ENCODE data around the gene COL25A1.
"Not testable (repeated sequence)": the region's sequence is repeated elsewhere in the genome, so short reads cannot be mapped to it uniquely, and the experiment has no call there.

Gene COL25A1

DNA sequence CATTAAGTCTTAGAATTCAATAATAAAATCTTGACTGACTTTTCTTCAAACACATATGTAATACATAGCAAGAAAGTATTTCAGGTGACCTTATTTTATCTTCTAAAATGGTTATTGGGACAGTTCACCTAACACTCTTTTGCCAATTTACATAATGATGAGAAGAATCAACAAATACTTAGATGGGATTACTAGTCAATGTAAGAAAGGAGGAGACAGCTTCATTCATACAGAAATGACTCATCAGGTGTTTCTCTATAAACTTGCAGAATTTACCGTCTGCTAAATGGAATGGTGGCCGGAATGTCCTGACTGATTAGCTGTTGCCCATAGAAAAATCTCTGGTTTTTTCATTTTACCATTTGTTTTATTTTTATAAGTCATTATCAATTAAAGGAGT lies 424.6 kb downstream of the COL25A1 start:
- DNase-seq, result no peak
- in situ Hi-C loops (cut with MboI; ENCODE audit: low pct_unique_long_range_greater_than_20kb, low sequenced_read_pairs), result no loop called here

DNA sequence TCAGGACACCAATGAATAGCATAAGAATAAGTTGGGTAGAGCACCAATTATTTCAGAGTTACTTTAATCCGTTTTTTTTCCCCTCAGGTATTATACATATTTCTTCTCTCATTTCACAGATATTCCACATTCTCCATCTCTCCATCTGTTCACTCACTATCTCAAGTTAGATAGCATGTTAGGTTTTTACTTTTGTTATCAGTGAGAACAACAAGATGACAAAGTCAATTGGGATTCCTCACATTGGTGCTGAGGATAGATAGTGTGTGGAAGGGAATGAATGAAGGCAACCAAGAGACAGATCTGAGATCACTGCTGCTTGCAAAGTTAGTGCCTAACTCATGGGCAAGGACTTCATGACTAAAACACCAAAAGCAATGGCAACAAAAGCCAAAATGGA lies 427.7 kb downstream of the COL25A1 start:
- in situ Hi-C loops (cut with MboI; ENCODE audit: low pct_unique_long_range_greater_than_20kb, low sequenced_read_pairs), result no loop called here
- no peak for DNase-seq

DNA sequence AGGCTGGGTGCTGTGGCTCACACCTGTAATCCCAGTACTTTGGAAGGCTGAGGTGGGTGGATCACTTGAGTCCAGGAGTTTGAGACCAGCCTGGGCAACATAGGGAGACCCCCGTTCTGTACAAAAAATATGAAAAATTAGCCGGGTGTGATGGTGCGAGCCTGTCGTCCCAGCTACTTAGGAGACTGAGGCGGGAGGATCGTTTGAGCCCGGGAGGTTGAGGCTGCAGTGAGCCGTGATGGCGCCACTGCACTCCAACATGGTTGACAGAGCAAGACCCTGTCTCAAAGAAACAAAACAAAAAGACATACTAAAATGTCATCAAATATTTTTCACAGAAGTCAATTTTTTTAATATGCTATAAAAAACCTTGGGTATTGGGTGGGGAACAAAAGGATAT lies 432.5 kb downstream of the COL25A1 start:
- DNase-seq; in situ Hi-C loops (cut with MboI; ENCODE audit: low pct_unique_long_range_greater_than_20kb, low sequenced_read_pairs): not testable (repeated sequence)

DNA sequence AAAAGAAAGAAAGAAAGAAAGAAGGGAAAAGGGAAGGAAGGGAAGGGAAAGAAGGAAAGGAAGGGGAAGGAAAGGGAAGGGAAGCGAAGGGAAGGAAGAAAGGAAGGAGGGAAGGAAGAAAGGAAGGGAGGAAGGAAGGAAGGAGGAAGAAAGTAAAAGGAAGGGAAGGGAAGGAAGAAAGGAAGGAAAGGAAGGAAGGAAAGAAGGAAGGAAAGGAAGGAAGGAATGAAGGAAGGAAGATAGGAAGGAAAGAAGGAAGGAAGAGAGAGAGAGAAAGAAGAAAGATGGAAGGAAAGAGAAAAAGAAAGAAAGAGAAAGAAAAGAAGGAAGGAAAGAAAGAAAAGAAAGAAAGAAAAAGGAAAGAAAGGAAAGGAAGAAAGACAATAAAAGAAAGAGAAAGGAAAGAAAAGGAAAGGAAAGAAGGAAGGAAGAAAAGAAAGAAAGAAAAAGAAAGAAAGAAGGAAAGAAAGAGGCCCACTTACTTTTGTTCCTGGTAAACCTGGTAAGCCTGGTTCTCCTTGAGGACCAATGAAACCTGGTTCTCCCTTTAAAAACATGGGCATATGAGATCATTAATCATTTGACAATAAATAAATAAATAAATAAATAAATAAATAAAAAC lies 433.7 kb downstream of the COL25A1 start:
- no peak for DNase-seq
- in situ Hi-C loops (cut with MboI; ENCODE audit: low pct_unique_long_range_greater_than_20kb, low sequenced_read_pairs), result no loop called here

DNA sequence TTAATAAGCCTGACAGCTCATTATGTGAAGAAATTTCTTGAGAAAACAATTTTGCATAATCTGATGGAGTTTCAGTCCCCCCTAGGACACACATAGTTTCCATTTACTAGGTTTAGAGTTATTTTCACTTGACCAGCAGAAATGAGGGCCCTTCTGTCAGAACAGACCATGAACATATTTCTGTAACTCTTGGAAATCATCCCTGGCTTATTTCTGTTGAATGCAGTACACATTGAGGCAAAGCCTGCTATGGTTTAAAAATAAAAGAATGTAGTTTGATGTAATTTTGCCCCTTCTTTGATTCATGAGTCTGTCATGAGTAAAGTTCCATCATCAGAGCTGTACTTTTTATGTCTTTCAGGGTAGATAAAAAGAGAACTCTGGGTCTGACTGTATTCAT lies 435.0 kb downstream of the COL25A1 start:
- DNase-seq, result no peak
- in situ Hi-C loops (cut with MboI; ENCODE audit: low pct_unique_long_range_greater_than_20kb, low sequenced_read_pairs), result no loop called here

DNA sequence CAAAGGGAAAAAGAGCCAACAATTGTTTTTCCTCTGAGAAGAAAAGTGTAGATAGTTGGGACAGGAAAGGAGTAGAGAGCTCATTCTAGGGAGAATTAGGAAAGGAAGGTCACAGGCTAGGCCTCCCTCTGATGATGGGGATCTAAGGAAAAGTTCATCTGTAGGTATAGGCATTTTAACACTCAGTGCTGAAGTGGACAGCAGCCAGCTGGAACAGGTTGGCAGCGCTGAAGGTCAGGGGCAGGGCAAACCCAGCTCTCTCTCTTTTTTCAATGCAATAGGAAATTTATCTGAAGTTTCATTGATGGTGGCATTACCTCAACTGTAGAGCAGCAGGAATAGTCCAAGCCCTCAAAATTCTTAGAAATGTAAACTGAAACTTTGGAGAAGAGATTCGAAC lies 441.1 kb downstream of the COL25A1 start:
- in situ Hi-C loops (cut with MboI; ENCODE audit: low pct_unique_long_range_greater_than_20kb, low sequenced_read_pairs), result no loop called here
- DNase-seq, result peak; percentile 29

DNA sequence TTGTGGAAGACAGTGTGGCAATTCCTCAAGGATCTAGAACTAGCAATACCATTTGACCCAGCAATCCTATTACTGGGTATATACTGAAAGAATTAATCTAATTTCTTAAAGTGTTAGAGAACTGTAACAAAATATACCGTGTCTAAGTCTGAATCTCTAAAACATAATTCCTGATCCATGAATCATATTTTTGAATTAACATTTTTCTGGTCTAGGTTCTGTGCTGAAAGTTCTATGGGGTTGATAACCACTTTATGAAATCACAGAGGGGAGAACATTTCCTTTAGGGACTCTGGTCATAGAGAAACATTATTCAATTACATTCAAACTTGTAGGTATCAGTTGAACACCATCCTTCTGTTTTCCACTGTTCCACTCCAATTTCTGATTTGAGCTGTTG lies 447.7 kb downstream of the COL25A1 start:
- in situ Hi-C loops (cut with MboI; ENCODE audit: low pct_unique_long_range_greater_than_20kb, low sequenced_read_pairs), result no loop called here
- no peak for DNase-seq

DNA sequence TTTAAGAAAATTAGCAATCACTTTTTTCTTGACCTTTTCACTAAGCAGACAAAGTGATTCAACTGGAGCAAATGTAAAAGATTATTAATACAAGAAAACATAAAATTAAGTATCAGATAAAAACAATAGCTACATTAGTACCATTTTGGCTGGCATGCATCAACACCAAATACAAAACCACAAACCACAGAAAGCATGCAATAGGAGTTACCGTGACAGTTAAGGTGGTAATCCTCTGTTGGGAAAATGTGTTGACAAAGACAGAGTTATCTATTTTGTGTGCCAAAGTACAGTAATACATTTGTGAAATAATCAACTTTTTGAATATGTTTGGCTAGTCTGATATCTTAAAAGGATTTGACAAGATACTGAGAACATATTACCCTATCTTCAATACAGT lies 449.8 kb downstream of the COL25A1 start:
- DNase-seq, result peak; percentile 40
- in situ Hi-C loops (cut with MboI; ENCODE audit: low pct_unique_long_range_greater_than_20kb, low sequenced_read_pairs), result no loop called here

DNA sequence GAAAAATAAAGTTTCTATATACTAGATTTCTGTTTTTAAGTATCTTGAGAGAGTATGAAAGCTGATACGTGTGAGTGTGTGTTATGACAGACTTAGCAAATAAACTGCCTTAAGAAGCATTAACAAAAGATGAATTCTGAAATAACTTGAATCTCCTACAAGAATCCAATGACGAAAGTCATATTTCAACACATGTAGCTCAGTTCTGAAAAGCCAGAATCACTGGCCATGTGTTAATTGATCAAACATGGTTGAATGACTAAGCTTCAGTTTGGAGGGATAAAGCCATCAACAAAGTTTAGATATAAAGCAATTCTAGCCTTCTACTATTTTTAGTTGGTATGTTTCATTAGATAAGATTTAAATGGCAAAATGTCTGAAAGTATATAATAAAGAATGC lies 451.1 kb downstream of the COL25A1 start:
- in situ Hi-C loops (cut with MboI; ENCODE audit: low pct_unique_long_range_greater_than_20kb, low sequenced_read_pairs), result no loop called here
- no peak for DNase-seq

DNA sequence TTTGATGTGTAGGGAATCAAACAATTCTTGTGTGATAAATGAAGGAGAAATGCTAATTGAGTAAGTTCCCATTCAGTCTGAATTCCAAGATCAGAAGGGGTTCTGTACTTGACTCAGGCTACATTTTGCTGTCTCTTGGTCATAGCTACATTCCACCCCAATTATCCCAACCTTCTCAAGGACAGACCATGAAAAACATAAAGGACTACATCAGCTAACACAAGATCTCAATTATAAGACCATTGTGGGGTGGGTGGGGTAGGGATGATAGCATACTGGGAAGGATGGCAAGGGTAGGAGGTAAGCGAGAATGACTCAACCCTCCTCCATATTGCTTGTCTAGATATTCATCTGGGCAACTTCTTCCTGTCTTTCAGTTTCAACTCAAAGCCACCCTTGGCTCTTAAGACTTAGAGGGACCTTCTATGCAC lies 452.2 kb downstream of the COL25A1 start:
- in situ Hi-C loops (cut with MboI; ENCODE audit: low pct_unique_long_range_greater_than_20kb, low sequenced_read_pairs), result no loop called here
- DNase-seq, result no peak

DNA sequence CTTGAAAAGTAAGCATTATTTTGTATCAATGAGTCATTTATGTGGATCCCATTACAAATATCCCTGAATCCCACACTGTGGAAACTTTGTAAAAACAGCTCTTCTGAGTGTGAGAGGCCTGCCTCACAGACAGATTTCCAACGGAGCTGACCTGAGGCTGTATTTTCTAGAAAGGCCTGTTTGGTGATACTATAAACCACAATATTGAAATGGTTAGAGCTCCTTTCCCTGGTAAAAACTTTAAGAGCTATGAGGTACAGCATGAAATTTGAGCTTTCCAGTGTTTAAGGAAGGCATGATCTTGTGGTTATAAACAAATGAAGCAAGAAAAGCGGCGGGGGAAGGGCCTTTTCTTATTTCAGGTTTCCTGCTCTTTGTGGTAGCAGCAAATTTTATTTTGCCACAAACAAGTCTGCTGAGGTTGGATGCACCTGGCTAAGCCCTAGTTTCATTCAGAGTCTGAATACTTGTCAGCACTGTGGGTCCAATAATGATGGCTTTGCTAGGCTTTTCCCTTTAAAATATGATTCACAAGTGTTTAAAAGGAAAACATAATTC lies 452.8 kb downstream of the COL25A1 start:
- in situ Hi-C loops (cut with MboI; ENCODE audit: low pct_unique_long_range_greater_than_20kb, low sequenced_read_pairs), result loop anchor here (25.0 kb wide), 1 partner anchor 463 kb away; the partner anchor contains the start of gene COL25A1
- DNase-seq, result peak; percentile 80

DNA sequence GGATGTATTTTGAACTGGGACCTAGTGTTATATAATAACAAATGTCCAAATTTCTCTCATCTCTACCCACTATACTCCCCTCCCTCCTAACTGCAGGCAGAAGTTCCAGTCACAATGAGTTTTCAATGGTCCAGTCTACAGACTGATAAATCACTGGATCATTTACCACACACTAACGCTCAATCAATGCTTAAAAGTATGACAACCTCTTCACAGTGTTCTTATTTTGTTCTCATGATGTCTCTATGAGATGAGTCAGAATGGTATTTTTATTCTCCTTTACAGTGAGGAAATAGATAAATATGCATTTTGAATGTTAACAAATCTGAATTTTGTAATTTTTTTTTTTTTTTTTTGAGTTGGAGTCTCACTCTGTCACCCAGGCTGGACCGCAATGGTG lies 455.9 kb downstream of the COL25A1 start:
- in situ Hi-C loops (cut with MboI; ENCODE audit: low pct_unique_long_range_greater_than_20kb, low sequenced_read_pairs), result loop anchor here (25.0 kb wide), 1 partner anchor 466 kb away; the partner anchor contains the start of gene COL25A1

DNA sequence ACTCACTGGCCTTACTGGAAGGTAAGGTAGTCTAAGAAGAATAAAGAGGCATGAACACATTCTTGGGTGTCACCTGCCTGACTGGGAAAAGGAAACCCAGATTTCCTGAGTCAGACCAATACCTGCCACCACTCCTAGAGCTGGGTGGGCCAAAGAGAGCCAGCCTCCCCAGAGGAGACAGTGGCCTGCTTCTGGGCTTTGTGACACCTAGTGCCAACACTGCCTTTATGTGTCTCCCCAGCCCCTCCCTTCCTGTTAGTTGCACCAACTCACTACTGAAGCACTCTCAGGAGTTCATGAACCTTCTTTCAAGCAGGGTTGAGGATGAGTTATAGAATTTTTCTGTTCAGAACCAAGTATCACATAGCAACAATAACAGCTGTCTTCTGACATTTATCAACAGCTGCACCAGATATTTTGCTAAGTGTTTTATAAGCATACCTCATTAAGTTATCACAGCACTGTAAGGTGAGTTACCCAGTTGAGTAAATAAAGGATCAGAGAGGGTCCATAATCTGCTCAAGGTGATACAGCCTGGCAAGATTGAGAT lies 462.0 kb downstream of the COL25A1 start:
- in situ Hi-C loops (cut with MboI; ENCODE audit: low pct_unique_long_range_greater_than_20kb, low sequenced_read_pairs), result loop anchor here (25.0 kb wide), 1 partner anchor 472 kb away; the partner anchor contains the start of gene COL25A1
- DNase-seq, result no peak

More for the DNA sequence above, 455.9 kb downstream of the COL25A1 start:
- no peak for DNase-seq

DNA sequence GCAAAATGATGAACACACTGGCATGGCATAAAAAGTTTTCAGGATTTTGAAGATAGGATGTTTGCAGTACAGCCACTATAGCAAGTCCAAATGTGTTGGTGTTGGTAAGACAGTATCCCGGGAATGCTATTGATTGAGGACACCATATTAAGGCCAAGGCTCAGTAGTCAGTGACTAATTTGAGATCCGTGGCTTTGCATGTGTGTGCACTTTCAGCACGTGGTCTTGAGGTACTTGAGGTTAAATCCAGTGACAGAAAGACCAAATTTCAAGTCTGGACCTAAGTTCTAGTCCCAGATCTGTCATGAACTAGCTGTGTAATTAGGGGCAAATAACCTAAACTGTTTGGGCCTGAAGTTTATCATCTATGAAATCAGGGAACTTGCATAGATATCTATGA lies 463.1 kb downstream of the COL25A1 start:
- no peak for DNase-seq
- in situ Hi-C loops (cut with MboI; ENCODE audit: low pct_unique_long_range_greater_than_20kb, low sequenced_read_pairs), result loop anchor here (25.0 kb wide), 1 partner anchor 473 kb away; the partner anchor contains the start of gene COL25A1

DNA sequence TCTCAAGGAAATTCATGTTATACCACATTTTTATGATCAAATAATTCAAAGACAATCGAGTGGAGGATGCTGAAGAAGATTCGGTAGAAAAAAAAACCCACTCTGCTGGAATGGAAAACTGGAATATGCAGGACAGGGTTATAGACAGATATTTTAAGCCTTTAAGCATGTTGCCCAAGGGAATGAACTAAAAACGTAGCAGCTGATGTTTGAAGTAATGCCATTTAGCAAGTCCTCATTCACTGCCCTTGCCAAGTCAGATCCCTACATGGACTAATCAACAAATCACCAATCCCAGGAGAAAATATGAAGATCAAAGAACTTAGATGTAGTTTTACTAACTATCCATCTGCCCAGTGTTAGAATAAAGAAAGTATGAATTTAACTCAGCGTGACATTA lies 464.0 kb downstream of the COL25A1 start:
- DNase-seq, result no peak

DNA sequence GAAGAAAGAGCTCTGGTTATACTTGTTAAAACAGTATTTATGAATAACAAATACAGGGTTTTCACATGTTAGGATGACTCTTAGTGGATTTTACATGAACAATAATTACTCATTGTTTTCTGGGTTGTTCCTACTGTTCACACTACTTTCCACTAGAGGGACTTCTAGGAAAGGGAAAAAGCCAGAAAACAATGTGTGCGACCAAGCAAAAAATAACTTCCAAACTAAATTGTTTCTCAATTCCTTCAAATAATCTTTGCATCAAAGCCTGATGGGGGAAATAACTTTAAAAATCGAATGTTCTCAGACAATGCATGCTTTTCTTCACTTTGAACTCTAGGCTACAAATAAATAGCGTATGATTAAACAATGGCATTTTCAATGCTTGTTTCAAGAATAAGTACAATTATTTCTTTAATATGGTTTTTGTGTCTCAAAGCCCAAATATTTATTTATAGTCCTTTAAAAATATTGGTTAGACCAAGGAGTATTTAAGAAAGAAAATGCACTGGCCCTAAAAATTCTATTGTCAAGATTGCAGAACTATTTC lies 467.5 kb downstream of the COL25A1 start:
- DNase-seq, result peak; percentile 67
- in situ Hi-C loops (cut with MboI; ENCODE audit: low pct_unique_long_range_greater_than_20kb, low sequenced_read_pairs), result loop anchor here (25.0 kb wide), 1 partner anchor 477 kb away; the partner anchor contains the start of gene COL25A1

More for the DNA sequence above, 464.0 kb downstream of the COL25A1 start:
- in situ Hi-C loops (cut with MboI; ENCODE audit: low pct_unique_long_range_greater_than_20kb, low sequenced_read_pairs), result loop anchor here (25.0 kb wide), 1 partner anchor 474 kb away; the partner anchor contains the start of gene COL25A1

DNA sequence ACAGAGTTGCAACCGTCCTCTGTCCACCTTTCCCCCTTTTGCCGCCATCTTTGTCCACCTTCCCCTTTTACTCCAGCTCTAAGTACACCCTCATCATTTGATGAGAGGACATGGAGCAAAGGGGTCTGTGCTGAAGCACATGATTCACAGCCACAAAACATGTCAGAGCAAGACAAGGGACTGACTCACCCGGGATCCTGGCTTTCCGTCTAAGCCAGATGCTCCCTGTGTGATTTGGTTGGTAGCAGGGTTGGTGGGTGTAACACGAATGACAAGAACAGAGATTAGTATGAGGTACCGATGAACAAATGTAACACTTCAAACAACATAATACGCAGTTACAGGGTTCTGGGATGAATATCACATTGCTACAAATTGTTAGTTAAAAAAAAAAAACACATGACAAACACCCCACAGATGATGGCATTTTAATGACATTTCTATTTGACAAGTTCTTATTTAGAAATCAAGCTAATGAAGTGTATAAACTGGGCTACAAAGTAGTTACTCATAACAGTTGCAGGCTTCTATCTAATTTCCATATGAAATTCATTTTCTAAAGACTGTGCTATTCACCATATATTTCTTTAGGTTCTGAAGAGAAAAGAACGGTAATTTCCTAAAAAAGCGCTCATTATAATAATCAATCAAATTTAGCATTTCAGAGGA lies 468.2 kb downstream of the COL25A1 start:
- no peak for DNase-seq
- in situ Hi-C loops (cut with MboI; ENCODE audit: low pct_unique_long_range_greater_than_20kb, low sequenced_read_pairs), result loop anchor here (25.0 kb wide), 1 partner anchor 478 kb away; the partner anchor contains the start of gene COL25A1

DNA sequence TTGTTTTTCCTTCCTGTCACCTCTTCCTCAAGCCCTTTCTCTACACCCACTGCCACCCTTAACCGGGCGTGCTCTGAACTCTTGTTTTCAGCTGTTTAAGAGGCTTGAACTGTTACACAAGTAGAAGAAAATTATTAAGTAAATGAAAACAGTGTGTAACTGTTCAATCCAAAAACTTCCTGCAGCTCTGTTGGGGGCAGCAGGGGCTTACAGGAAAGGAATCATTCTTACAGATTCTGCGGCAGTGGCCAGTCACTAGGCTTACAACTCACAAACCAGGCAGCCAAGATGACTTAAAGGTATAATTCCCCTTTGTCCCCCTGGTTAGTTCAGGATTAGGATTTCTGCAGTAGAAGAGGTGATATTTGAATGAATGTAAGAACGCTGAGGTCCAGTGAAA lies 469.4 kb downstream of the COL25A1 start:
- no peak for DNase-seq
- in situ Hi-C loops (cut with MboI; ENCODE audit: low pct_unique_long_range_greater_than_20kb, low sequenced_read_pairs), result loop anchor here (25.0 kb wide), 1 partner anchor 479 kb away; the partner anchor contains the start of gene COL25A1

DNA sequence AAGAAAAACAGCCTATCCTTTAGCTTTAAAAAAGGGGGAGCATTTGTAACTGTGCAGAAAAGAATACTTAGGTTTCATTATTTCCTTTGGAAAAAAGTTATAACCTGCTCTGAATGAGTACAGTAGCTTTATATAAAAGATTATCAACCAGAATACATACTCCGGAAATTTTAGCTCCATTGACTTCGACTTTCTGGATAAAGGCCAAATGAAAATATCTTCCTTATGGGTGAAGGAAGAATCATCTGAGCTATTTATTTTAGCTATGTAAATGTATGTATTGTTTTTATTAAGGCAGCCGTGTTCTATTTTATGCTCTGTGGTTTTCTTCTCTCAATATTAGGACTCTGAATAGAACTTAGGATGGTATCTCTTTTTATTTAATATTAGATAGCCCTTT lies 470.6 kb downstream of the COL25A1 start:
- in situ Hi-C loops (cut with MboI; ENCODE audit: low pct_unique_long_range_greater_than_20kb, low sequenced_read_pairs), result loop anchor here (25.0 kb wide), 1 partner anchor 480 kb away; the partner anchor contains the start of gene COL25A1

More for the DNA sequence above, 470.6 kb downstream of the COL25A1 start:
- DNase-seq, result no peak

All from KBM-7 (cell line).